HepG2 (cell line): Measurements from ENCODE around the gene GPX5. TPM values are rescaled to one million over a fixed set of nuclear protein-coding genes. Genes with fewer than 3 reads are reported as not detected.

Experiments
- ATF1 ChIP-seq: IDR thresholded peaks from 2 replicates; pipeline ENCODE4 v1.6.1; 2016; ENCODE audit warnings: mild to moderate bottlenecking, control low read depth
- CCDC6 ChIP-seq: sonication (generic); formaldehyde crosslinking; IDR thresholded peaks from 2 replicates; pipeline ENCODE4 v1.8.1; 2022; ENCODE audit warnings: mild to moderate bottlenecking, missing genetic modification reagents, moderate library complexity
- ETS1 ChIP-seq: sonication (generic); formaldehyde crosslinking; IDR thresholded peaks from 2 replicates; pipeline ENCODE4 v1.4.0; 2020; ENCODE audit warnings: missing genetic modification reagents
- HNRNPLL ChIP-seq: fragments of 200-400 bp; formaldehyde crosslinking; IDR thresholded peaks from 2 replicates; pipeline ENCODE4 v1.6.1; 2017; ENCODE audit warnings: mild to moderate bottlenecking, low read depth, low read length; ENCODE audit not compliant: poor library complexity, severe bottlenecking
- HOXA5 ChIP-seq: sonication (generic); formaldehyde crosslinking; IDR thresholded peaks from 2 replicates; pipeline ENCODE4 v1.4.0; 2020; ENCODE audit warnings: missing genetic modification reagents
- ISL2 ChIP-seq: sonication (generic); formaldehyde crosslinking; IDR thresholded peaks from 2 replicates; pipeline ENCODE4 v1.5.0; 2020; ENCODE audit warnings: missing genetic modification reagents
- KDM3A ChIP-seq: IDR thresholded peaks from 2 replicates; pipeline ENCODE4 v1.6.1; 2018; ENCODE audit warnings: low read depth, missing compliant biosample characterization
- KLF13 ChIP-seq: sonication (generic); formaldehyde crosslinking; IDR thresholded peaks from 2 replicates; pipeline ENCODE4 v1.4.0; 2020; ENCODE audit warnings: mild to moderate bottlenecking, missing genetic modification reagents
- MED8 ChIP-seq: sonication (generic); formaldehyde crosslinking; IDR thresholded peaks from 2 replicates; pipeline ENCODE4 v1.8.1; 2023; ENCODE audit warnings: mild to moderate bottlenecking, missing genetic modification reagents; ENCODE audit not compliant: insufficient replicate concordance
- MXD1 ChIP-seq: sonication (generic); formaldehyde crosslinking; IDR thresholded peaks from 2 replicates; pipeline ENCODE4 v1.4.0; 2020; ENCODE audit warnings: mild to moderate bottlenecking, missing genetic modification reagents
- NCOA2 ChIP-seq: sonication (generic); formaldehyde crosslinking; IDR thresholded peaks from 2 replicates; pipeline ENCODE4 v1.8.0; 2022; ENCODE audit warnings: inconsistent platforms
- NKX3-1 ChIP-seq: sonication (generic); formaldehyde crosslinking; IDR thresholded peaks from 2 replicates; pipeline ENCODE4 v1.5.0; 2020; ENCODE audit warnings: missing genetic modification reagents
- SKIL ChIP-seq: sonication (generic); formaldehyde crosslinking; IDR thresholded peaks from 2 replicates; pipeline ENCODE4 v1.8.0; 2022; ENCODE audit warnings: missing genetic modification reagents, mild to moderate bottlenecking, moderate library complexity, borderline replicate concordance
- THAP11 ChIP-seq: IDR thresholded peaks from 2 replicates; pipeline ENCODE4 v1.6.1; 2016; ENCODE audit warnings: missing biosample characterization, missing genetic modification reagents
- ZBTB21 ChIP-seq: sonication (generic); formaldehyde crosslinking; IDR thresholded peaks from 2 replicates; pipeline ENCODE4 v1.4.0; 2020; ENCODE audit warnings: missing genetic modification reagents
- ZBTB34 ChIP-seq: sonication (generic); formaldehyde crosslinking; IDR thresholded peaks from 2 replicates; pipeline ENCODE4 v1.8.0; 2022; ENCODE audit warnings: mild to moderate bottlenecking, missing genetic modification reagents
- ZBTB8A ChIP-seq: sonication (generic); formaldehyde crosslinking; IDR thresholded peaks from 2 replicates; pipeline ENCODE4 v1.4.0; 2020; ENCODE audit warnings: mild to moderate bottlenecking, low read depth, missing genetic modification reagents, borderline replicate concordance
- ZNF235 ChIP-seq: sonication (generic); formaldehyde crosslinking; IDR thresholded peaks from 2 replicates; pipeline ENCODE4 v1.8.1; 2023; ENCODE audit warnings: mild to moderate bottlenecking, missing genetic modification reagents, borderline replicate concordance
- ZNF280B ChIP-seq: sonication (generic); formaldehyde crosslinking; IDR thresholded peaks from 2 replicates; pipeline ENCODE4 v1.5.0; 2020; ENCODE audit warnings: missing genetic modification reagents, mild to moderate bottlenecking, borderline replicate concordance
- ZNF343 ChIP-seq: sonication (generic); formaldehyde crosslinking; IDR thresholded peaks from 2 replicates; pipeline ENCODE4 v1.4.0; 2020; ENCODE audit warnings: mild to moderate bottlenecking, missing genetic modification reagents
- ZNF382 ChIP-seq: sonication (generic); formaldehyde crosslinking; IDR thresholded peaks from 2 replicates; pipeline ENCODE4 v1.5.0; 2020; ENCODE audit warnings: missing genetic modification reagents, mild to moderate bottlenecking, borderline replicate concordance
- ZNF430 ChIP-seq: sonication (generic); formaldehyde crosslinking; IDR thresholded peaks from 2 replicates; pipeline ENCODE4 v1.9.0; 2021; ENCODE audit warnings: mild to moderate bottlenecking, missing genetic modification reagents
- ZNF577 ChIP-seq: sonication (generic); formaldehyde crosslinking; IDR thresholded peaks from 2 replicates; pipeline ENCODE4 v1.4.0; 2020; ENCODE audit warnings: mild to moderate bottlenecking, low read depth, missing genetic modification reagents, borderline replicate concordance
- ZSCAN25 ChIP-seq: sonication (generic); formaldehyde crosslinking; IDR thresholded peaks from 2 replicates; pipeline ENCODE4 v1.8.0; 2022; ENCODE audit warnings: mild to moderate bottlenecking, missing genetic modification reagents
- ZSCAN29 ChIP-seq: sonication (generic); formaldehyde crosslinking; conservative IDR thresholded peaks from 2 replicates; pipeline ENCODE4 v1.4.0; 2020; ENCODE audit warnings: mild to moderate bottlenecking, missing genetic modification reagents
- ZSCAN9 ChIP-seq: IDR thresholded peaks from 2 replicates; pipeline ENCODE4 v1.6.1; 2016; ENCODE audit warnings: borderline replicate concordance
- polyA plus RNA-seq, 8 experiments: library from polyadenylated mRNA; depleted of rRNA in 3 of 8; stranded (reverse) in 7 of 8; unstranded in 1 of 8; fragments of >200 nt; fragmentation: Illumina TruSeq in 4 of 8; extraction: Trizol in 4 of 8; gene quantifications; 2 replicates each; pipeline versions ENCODE4 v1.2.1 to v1.2.3, GENCODE V29; 2011 to 2016; ENCODE audit warnings: low read depth in 4 of 8, missing spikeins in 1 of 8, mixed read lengths in 1 of 8; ENCODE audit not compliant: insufficient read depth in 1 of 8
- total RNA-seq, 5 experiments: library from RNA; depleted of rRNA; stranded (reverse); fragments of >200 nt; fragmentation: Illumina TruSeq; extraction: Trizol; gene quantifications; 2 replicates each; pipeline ENCODE4 v1.2.3, GENCODE V29; 2016; ENCODE audit warnings: low read depth in 1 of 5

Gene GPX5
- total and polyA plus RNA-seq, 2 of the 13 experiments (the other 11 are each of a cell fraction or from before 2014, with no cell fraction given) = not detected

- TF ChIP-seq ETS1 = no peak
- no peak for TF ChIP-seq MED8
- TF ChIP-seq SKIL = no peak
- TF ChIP-seq CCDC6 (CRISPR knock-in tag) = no peak
- 0 out of 2 replicates have a peak, but pooled peaks have one; percentile 51 for TF ChIP-seq NKX3-1 (CRISPR knock-in tag)
- TF ChIP-seq KLF13 = no peak
- no peak; the same call in 1 of the 2 replicates for TF ChIP-seq ZBTB34 (CRISPR knock-in tag)
- no peak for TF ChIP-seq ZBTB8A (CRISPR knock-in tag)
- TF ChIP-seq ISL2 = peak; percentile 17; the same call in 1 of the 2 replicates
- 0 out of 2 replicates have a peak, but pooled peaks have one; percentile 35 for TF ChIP-seq ZSCAN9 (CRISPR knock-in tag)
- TF ChIP-seq ZBTB21 = no peak
- no peak for TF ChIP-seq ZNF343 (CRISPR knock-in tag)
- no peak for TF ChIP-seq ZNF235 (CRISPR knock-in tag)
- no peak for TF ChIP-seq ZNF280B (CRISPR knock-in tag)
- no peak for TF ChIP-seq ZSCAN29 (CRISPR knock-in tag)
- TF ChIP-seq ZNF430 = no peak
- TF ChIP-seq ZNF382 (CRISPR knock-in tag) = no peak
- TF ChIP-seq KDM3A = no peak
- no peak for TF ChIP-seq ZSCAN25 (CRISPR knock-in tag)
- TF ChIP-seq HNRNPLL = no peak
- no peak; the same call in 1 of the 2 replicates for TF ChIP-seq THAP11 (CRISPR knock-in tag)
- no peak for TF ChIP-seq ZNF577
- peak; percentile 58 for TF ChIP-seq ATF1 (CRISPR knock-in tag)
- no peak for TF ChIP-seq MXD1 (CRISPR knock-in tag)
- peak; percentile 43; the same call in 1 of the 2 replicates for TF ChIP-seq NCOA2 (CRISPR knock-in tag)
- TF ChIP-seq HOXA5 = no peak
Measured at GRCh38 chr6:28488916-28489365, 36.7 kb upstream of the GPX5 start (continued).
